Measurements from ENCODE around the gene TRAPPC1. TPM values are rescaled to one million over a fixed set of nuclear protein-coding genes. Genes with fewer than 3 reads are reported as not detected.
A peak's percentile ranks its signal among the peaks of the same experiment; 100 is the strongest.
"Not testable (repeated sequence)": the region's sequence is repeated elsewhere in the genome, so short reads cannot be mapped to it uniquely, and the experiment has no call there.

Gene TRAPPC1
- total RNA-seq, 2 donors from 2014 or later: 10.5 to 40.0 TPM

- DNase-seq (no peak), ATAC-seq (no peak)
- Histone ChIP-seq H3K4me3 (no peak overlapping the region), H3K9me3 (no peaks in the 10 kb centered on the region), H3K4me1 (no peaks in the 10 kb centered on the region), H3K36me3 (replicated peaks in 1 of 2; ENCODE audit: insufficient read depth in 1 of 2, low read depth in 2 of 2) (no peaks in the 10 kb centered on the region), H3K27me3 (no peaks in the 10 kb centered on the region), H3K27ac (no peak overlapping the region)
- 72 to 74% methylated on average over 8 to 9 of the region's 9 CpGs for WGBS, 2 donors
- intact Hi-C loops (cut with DNase I): no loop called here
- TF ChIP-seq CTCF (IDR thresholded peaks at IDR 0.05) (no peak), POLR2A (IDR thresholded peaks at IDR 0.05) (no peak)
Observed at GRCh38 chr17:7959503-7960253, 27.9 kb upstream of the TRAPPC1 start.

GRCh38 chr17:7956228-7956965, 24.7 kb upstream of the TRAPPC1 start:
- ATAC-seq: no peak
- intact Hi-C loops (cut with DNase I): no loop called here
- TF ChIP-seq CTCF (IDR thresholded peaks at IDR 0.05): no peak
- no peak for TF ChIP-seq POLR2A (IDR thresholded peaks at IDR 0.05)
- Histone ChIP-seq H3K4me1 (no peaks in the 10 kb centered on the region), H3K27me3 (no peaks in the 10 kb centered on the region), H3K4me3 (no peak overlapping the region), H3K27ac (no peak overlapping the region), H3K9me3 (no peaks in the 10 kb centered on the region), H3K36me3 (replicated peaks in 1 of 2; ENCODE audit: insufficient read depth in 1 of 2, low read depth in 2 of 2) (no peaks in the 10 kb centered on the region)
- WGBS, 2 donors: 71 to 79% methylated on average over 11 of the region's 11 CpGs
- DNase-seq: peak in 3 of 4 donors; percentile 14 to 38 (median 26)

- no peak for ATAC-seq
- 69 to 73% methylated on average over 13 of the region's 13 CpGs for WGBS, 2 donors
- H3K27me3 ChIP-seq: no peaks in the 10 kb centered on the region
- no peak for TF ChIP-seq CTCF (IDR thresholded peaks at IDR 0.05)
- no peaks in the 10 kb centered on the region for H3K36me3 ChIP-seq (replicated peaks in 1 of 2; ENCODE audit: insufficient read depth in 1 of 2, low read depth in 2 of 2)
- no peak overlapping the region for H3K4me3 ChIP-seq
- no peaks in the 10 kb centered on the region for H3K4me1 ChIP-seq
- no peak for DNase-seq
- intact Hi-C loops (cut with DNase I): no loop called here
- no peaks in the 10 kb centered on the region for H3K9me3 ChIP-seq
- no peak overlapping the region for H3K27ac ChIP-seq
Observed at GRCh38 chr17:7955414-7956227, 23.9 kb upstream of the TRAPPC1 start.

GRCh38 chr17:7953266-7953665, 21.5 kb upstream of the TRAPPC1 start:
- H3K36me3 ChIP-seq (replicated peaks in 1 of 2; ENCODE audit: insufficient read depth in 1 of 2, low read depth in 2 of 2); ATAC-seq; H3K4me3 ChIP-seq; DNase-seq; H3K9me3 ChIP-seq; H3K27ac ChIP-seq; H3K4me1 ChIP-seq; intact Hi-C loops (cut with DNase I); H3K27me3 ChIP-seq: not testable (repeated sequence)
- 85 to 89% methylated on average over 13 of the region's 13 CpGs for WGBS, 2 donors
